ENCODE results near the gene ARHGEF28. TPM values are rescaled to one million over a fixed set of nuclear protein-coding genes. Genes with fewer than 3 reads are reported as not detected.

The ARHGEF28 gene
- total and polyA plus RNA-seq, 2 donors (not counting 1 experiment from before 2014, with no cell fraction given), result not detected

DNA sequence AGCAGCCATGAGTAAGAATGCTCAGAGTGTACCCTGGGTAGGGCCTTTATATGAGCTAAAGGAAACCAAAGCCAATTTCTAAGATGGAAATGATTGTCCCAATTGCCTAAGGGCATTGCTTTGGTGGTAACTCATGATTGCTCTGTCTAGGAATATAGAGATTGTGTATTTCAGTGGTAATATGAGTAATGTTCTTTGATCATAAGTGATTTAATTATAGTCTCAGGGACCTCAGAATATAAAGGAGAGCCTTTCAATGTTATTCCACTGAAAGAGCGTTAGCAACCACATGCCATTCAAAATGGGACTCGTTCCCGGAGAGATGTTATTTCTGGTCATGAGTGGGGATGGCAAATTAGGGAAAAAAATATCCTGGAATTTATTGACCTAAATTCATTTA lies 340.5 kb downstream of the ARHGEF28 start:
- Histone ChIP-seq H4K20me1 (ENCODE audit: control insufficient read depth, insufficient read depth, low read length, poor library complexity, severe bottlenecking) (no peaks in the 10 kb centered on the region), H3K79me2 (ENCODE audit: control insufficient read depth, insufficient read depth, low read length) (no peaks in the 10 kb centered on the region), H3K4me1 (ENCODE audit: control insufficient read depth in 2 of 2, insufficient read depth in 2 of 2, low read length in 2 of 2) (no peaks in the 10 kb centered on the region), H3K27me3 (replicated peaks in 1 of 4; ENCODE audit: control extremely low read depth in 1 of 4, control insufficient read depth in 3 of 4, insufficient read depth in 4 of 4, low read length in 3 of 4) (no peaks in the 10 kb centered on the region), H3K9ac (ENCODE audit: low read length) (no peak overlapping the region), H3K36me3 (replicated peaks in 1 of 2; ENCODE audit: control extremely low read depth in 1 of 2, control insufficient read depth in 1 of 2, extremely low read depth in 1 of 2, insufficient read depth in 2 of 2, low read length in 1 of 2) (no peaks in the 10 kb centered on the region), H3K27ac (ENCODE audit: low read length in 2 of 2) (no peak overlapping the region), H3K4me2 (replicated peaks; ENCODE audit: low read depth, low read length, poor library complexity, severe bottlenecking) (no peak overlapping the region), H3K4me3 (ENCODE audit: control extremely low read depth in 1 of 5, extremely low read depth in 1 of 5, insufficient read depth in 1 of 5, low read depth in 2 of 5, low read length in 4 of 5) (no peak overlapping the region), H3K9me3 (ENCODE audit: control extremely low read depth in 1 of 3, control insufficient read depth in 2 of 3, insufficient read depth in 1 of 3, low read length in 2 of 3) (no peaks in the 10 kb centered on the region), H2AFZ (ENCODE audit: insufficient read depth, low read depth, low read length, poor library complexity, severe bottlenecking) (no peak overlapping the region)
- Mint-ChIP-seq H3K9me3 (ENCODE audit: insufficient read depth) (no peaks in the 10 kb centered on the region), H3K4me1 (no peaks in the 10 kb centered on the region), H3K27me3 (peaks cover 9% of the 10 kb centered on the region), H3K4me3 (no peak overlapping the region), H3K27ac (no peak overlapping the region)
- WGBS (ENCODE audit: insufficient coverage), result no CpG with 5 or more reads among the region's 3 CpGs
- intact Hi-C loops (cut with micrococcal nuclease), result no loop called here
- POLR2A ChIA-PET, result no interaction called here
- ATAC-seq (ENCODE audit: low read depth) (no peak), DNase-seq (no peak)
- CTCF ChIA-PET, result no interaction called here
- TF ChIP-seq CTCF (IDR thresholded peaks at IDR 0.05) (no peak), EZH2 (IDR thresholded peaks at IDR 0.05; ENCODE audit: borderline replicate concordance, insufficient read depth, low read depth, low read length, poor library complexity, severe bottlenecking) (no peak)

- Histone ChIP-seq H3K9ac (ENCODE audit: low read length) (no peak overlapping the region), H3K4me2 (replicated peaks; ENCODE audit: low read depth, low read length, poor library complexity, severe bottlenecking) (no peak overlapping the region), H3K4me3 (ENCODE audit: control extremely low read depth in 1 of 5, extremely low read depth in 1 of 5, insufficient read depth in 1 of 5, low read depth in 2 of 5, low read length in 4 of 5) (no peak overlapping the region), H2AFZ (ENCODE audit: insufficient read depth, low read depth, low read length, poor library complexity, severe bottlenecking) (no peak overlapping the region), H3K27ac (ENCODE audit: low read length in 2 of 2) (no peak overlapping the region), H3K27me3 (replicated peaks in 1 of 4; ENCODE audit: control extremely low read depth in 1 of 4, control insufficient read depth in 3 of 4, insufficient read depth in 4 of 4, low read length in 3 of 4) (no peaks in the 10 kb centered on the region), H3K9me3 (ENCODE audit: control extremely low read depth in 1 of 3, control insufficient read depth in 2 of 3, insufficient read depth in 1 of 3, low read length in 2 of 3) (no peaks in the 10 kb centered on the region), H3K36me3 (replicated peaks in 1 of 2; ENCODE audit: control extremely low read depth in 1 of 2, control insufficient read depth in 1 of 2, extremely low read depth in 1 of 2, insufficient read depth in 2 of 2, low read length in 1 of 2) (no peaks in the 10 kb centered on the region), H3K4me1 (ENCODE audit: control insufficient read depth in 2 of 2, insufficient read depth in 2 of 2, low read length in 2 of 2) (no peaks in the 10 kb centered on the region), H4K20me1 (ENCODE audit: control insufficient read depth, insufficient read depth, low read length, poor library complexity, severe bottlenecking) (no peaks in the 10 kb centered on the region), H3K79me2 (ENCODE audit: control insufficient read depth, insufficient read depth, low read length) (no peaks in the 10 kb centered on the region)
- Mint-ChIP-seq H3K9me3 (ENCODE audit: insufficient read depth) (no peaks in the 10 kb centered on the region), H3K4me1 (no peaks in the 10 kb centered on the region), H3K27ac (no peak overlapping the region), H3K27me3 (peaks cover 7% of the 10 kb centered on the region), H3K4me3 (no peak overlapping the region)
- no peak for TF ChIP-seq CTCF (IDR thresholded peaks at IDR 0.05)
- no peak for TF ChIP-seq EZH2 (IDR thresholded peaks at IDR 0.05; ENCODE audit: borderline replicate concordance, insufficient read depth, low read depth, low read length, poor library complexity, severe bottlenecking)
- POLR2A ChIA-PET, result no interaction called here
- no peak for DNase-seq
- no peak for ATAC-seq (ENCODE audit: low read depth)
- intact Hi-C loops (cut with micrococcal nuclease), result no loop called here
- WGBS (ENCODE audit: insufficient coverage), result no CpG with 5 or more reads among the region's 3 CpGs
- CTCF ChIA-PET, result no interaction called here
Measured at GRCh38 chr5:73967347-73967746, 341.4 kb downstream of the ARHGEF28 start.

Data from B cell (primary cell).